ENCODE measurements around the gene APOBEC3A. TPM values are rescaled to one million over a fixed set of nuclear protein-coding genes. Genes with fewer than 3 reads are reported as not detected.
"Not testable (repeated sequence)": the region's sequence is repeated elsewhere in the genome, so short reads cannot be mapped to it uniquely, and the experiment has no call there.

APOBEC3A gene
- total and polyA plus RNA-seq, 2 of the 8 experiments (the other 6 are each of a cell fraction or from before 2014, with no cell fraction given) = not detected

GRCh38 chr22:39007177-39007576 is 49.8 kb downstream of the APOBEC3A start (continued):
- TF ChIP-seq, protein P1, sequence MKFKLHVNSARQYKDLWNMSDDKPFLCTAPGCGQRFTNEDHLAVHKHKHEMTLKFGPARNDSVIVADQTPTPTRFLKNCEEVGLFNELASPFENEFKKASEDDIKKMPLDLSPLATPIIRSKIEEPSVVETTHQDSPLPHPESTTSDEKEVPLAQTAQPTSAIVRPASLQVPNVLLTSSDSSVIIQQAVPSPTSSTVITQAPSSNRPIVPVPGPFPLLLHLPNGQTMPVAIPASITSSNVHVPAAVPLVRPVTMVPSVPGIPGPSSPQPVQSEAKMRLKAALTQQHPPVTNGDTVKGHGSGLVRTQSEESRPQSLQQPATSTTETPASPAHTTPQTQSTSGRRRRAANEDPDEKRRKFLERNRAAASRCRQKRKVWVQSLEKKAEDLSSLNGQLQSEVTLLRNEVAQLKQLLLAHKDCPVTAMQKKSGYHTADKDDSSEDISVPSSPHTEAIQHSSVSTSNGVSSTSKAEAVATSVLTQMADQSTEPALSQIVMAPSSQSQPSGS (IDR thresholded peaks at IDR 0.05; ENCODE audit: low read length) = no peak
- TF ChIP-seq POU5F1 (IDR thresholded peaks at IDR 0.05; ENCODE audit: low read depth, low read length) (no peak), JUND (IDR thresholded peaks at IDR 0.05; ENCODE audit: low read length) (no peak), BRCA1 (IDR thresholded peaks at IDR 0.05; ENCODE audit: low read depth, low read length) (no peak), EZH2 (IDR thresholded peaks at IDR 0.05; ENCODE audit: low read depth, low read length, severe bottlenecking) (no peak), SAP30 (IDR thresholded peaks at IDR 0.05; ENCODE audit: insufficient read depth, insufficient replicate concordance, low read length) (no peak), SIX5 (IDR thresholded peaks at IDR 0.05; ENCODE audit: low read depth, low read length) (no peak)

DNA sequence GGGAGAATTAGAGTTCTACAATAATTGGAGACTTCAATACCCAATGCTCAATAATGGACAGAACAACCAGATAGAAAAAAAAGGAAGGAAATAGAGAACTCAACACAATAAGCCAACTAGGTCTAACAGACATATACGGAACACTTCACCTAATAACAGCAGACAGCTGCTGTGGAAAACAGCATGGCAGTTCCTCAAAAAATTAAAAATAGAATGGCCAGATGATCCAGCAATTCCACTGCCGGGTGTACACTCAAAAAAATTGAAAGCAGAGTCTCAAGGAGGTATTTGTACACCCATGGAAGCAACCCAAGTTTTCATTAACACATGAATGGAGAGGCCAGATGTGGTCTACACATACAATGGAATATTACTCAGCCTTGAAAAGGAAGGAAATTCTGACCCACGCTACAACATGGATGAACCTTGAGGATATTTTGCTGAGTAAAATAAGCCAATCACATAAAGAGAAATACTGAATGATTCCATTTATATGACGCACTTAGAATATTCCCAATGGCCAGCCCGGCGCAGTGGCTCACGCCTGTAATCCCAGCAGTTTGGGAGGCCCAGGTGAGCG is 51.0 kb downstream of the APOBEC3A start:
- CTCF ChIA-PET (ENCODE audit: partially characterized antibody) = interaction anchor here (0.6 to 2.1 kb wide), 6 partner anchors 76 to 138 kb away, joined by 3 to 6 read pairs (median 4); no protein-coding TSS in a partner anchor
- H4K91ac ChIP-seq (replicated peaks; ENCODE audit: insufficient read length, low read length); H3K4ac ChIP-seq (replicated peaks; ENCODE audit: insufficient read length, low read depth, low read length): not testable (repeated sequence)

More for the DNA sequence above, 51.0 kb downstream of the APOBEC3A start:
- H3K56ac ChIP-seq (replicated peaks; ENCODE audit: insufficient read length, low read depth, low read length); H3K23ac ChIP-seq (ENCODE audit: insufficient read length); H4K8ac ChIP-seq (ENCODE audit: extremely low read depth, insufficient read depth, low read length); H2BK20ac ChIP-seq (ENCODE audit: low read length); H2BK120ac ChIP-seq (replicated peaks; ENCODE audit: low read depth, low read length); DNase-seq (ENCODE audit: low read depth in 1 of 2, low spot score in 2 of 2); H3K4me2 ChIP-seq (ENCODE audit: insufficient read depth in 1 of 2, low read depth in 2 of 2, low read length in 2 of 2); H2AFZ ChIP-seq (ENCODE audit: low read length); H2AK5ac ChIP-seq (ENCODE audit: low read depth, low read length); H4K20me1 ChIP-seq (replicated peaks in 1 of 2; ENCODE audit: control insufficient read depth in 1 of 2, insufficient read depth in 2 of 2, low read length in 2 of 2); H3K18ac ChIP-seq (ENCODE audit: extremely low read depth, low read length); H2BK15ac ChIP-seq (ENCODE audit: low read length); H3K14ac ChIP-seq (ENCODE audit: insufficient read length); H3K9me3 ChIP-seq (ENCODE audit: insufficient read depth in 2 of 2, low read depth in 1 of 2, low read length in 1 of 2); H3K27ac ChIP-seq (ENCODE audit: low read depth, low read length); POLR2A ChIA-PET (ENCODE audit: partially characterized antibody); H3K36me3 ChIP-seq (ENCODE audit: control insufficient read depth in 2 of 4, insufficient read depth in 4 of 4, low read length in 3 of 4); H4K5ac ChIP-seq (ENCODE audit: insufficient read length, low read depth, low read length); H3K4me3 ChIP-seq (ENCODE audit: extremely low read depth in 1 of 4, insufficient read depth in 2 of 4, low read depth in 3 of 4, low read length in 4 of 4); H3K23me2 ChIP-seq (ENCODE audit: low read depth, low read length); H3K79me2 ChIP-seq (ENCODE audit: control insufficient read depth in 1 of 2, insufficient read depth in 2 of 2, low read length in 2 of 2); FAIRE-seq; H3K9ac ChIP-seq (replicated peaks in 1 of 4; ENCODE audit: extremely low read depth in 1 of 4, low read depth in 3 of 4, low read length in 3 of 4); H3K27me3 ChIP-seq (replicated peaks in 1 of 4; ENCODE audit: control insufficient read depth in 3 of 4, extremely low read depth in 1 of 4, insufficient read depth in 3 of 4, low read length in 3 of 4); H2BK5ac ChIP-seq (ENCODE audit: low read depth, low read length); H2BK12ac ChIP-seq (ENCODE audit: low read depth, low read length); H3K79me1 ChIP-seq (ENCODE audit: low read depth, low read length); H3K4me1 ChIP-seq (replicated peaks in 1 of 4; ENCODE audit: control insufficient read depth in 3 of 4, insufficient read depth in 4 of 4, low read length in 3 of 4): not testable (repeated sequence)
- 94% methylated on average over 8 of the region's 8 CpGs; no CpG with 5 or more reads in 1 of the 2 experiments for WGBS, 2 experiments (ENCODE audit: extremely low coverage in 1 of 2, insufficient coverage in 1 of 2, insufficient read length in 1 of 2, insufficient replicate concordance in 2 of 2, low coverage in 1 of 2, low lambda C conversion rate in 2 of 2, missing lambda C conversion rate in 1 of 2)
